Activated CD4-positive, alpha-beta T cell treated with anti-CD3 and anti-CD28 coated beads, Interleukin-2, amount 10 ng/mL, durations not matched to agents 7 days and 5 days (primary cell): ENCODE results near the gene NEUROD2. TPM values are rescaled to one million over a fixed set of nuclear protein-coding genes. Genes with fewer than 3 reads are reported as not detected.

Experiments
- CTCF ChIA-PET: fragments of 350-600 bp; sonication (Branson Sonifier 250); formaldehyde crosslinking; loops from one replicate; lab custom pipeline; 2021; ENCODE audit warnings: antibody characterized with exemption; lab: Charles Lee
- POLR2A ChIA-PET: fragments of 350-600 bp; sonication (Branson Sonifier 250); formaldehyde crosslinking; loops from one replicate; lab custom pipeline; 2021; ENCODE audit warnings: antibody characterized with exemption; lab: Charles Lee
- DNase-seq: peaks from one replicate; pipeline ENCODE4 v3.0.0-alpha.2; 2020
- H3K27ac Mint-ChIP-seq: one replicate; pipeline ENCODE4 v1.8.0; 2021; ENCODE audit warnings: mild to moderate bottlenecking, moderate library complexity, mixed read lengths
- H3K27me3 Mint-ChIP-seq: one replicate; pipeline ENCODE4 v1.8.0; 2021; ENCODE audit warnings: mixed read lengths
- H3K36me3 Mint-ChIP-seq: one replicate; pipeline ENCODE4 v1.8.0; 2021; ENCODE audit warnings: low read depth, mixed read lengths
- H3K4me1 Mint-ChIP-seq: one replicate; pipeline ENCODE4 v1.8.0; 2021; ENCODE audit warnings: mixed read lengths
- H3K4me3 Mint-ChIP-seq: one replicate; pipeline ENCODE4 v1.8.0; 2021; ENCODE audit warnings: mild to moderate bottlenecking, moderate library complexity, mixed read lengths
- H3K9me3 Mint-ChIP-seq: one replicate; pipeline ENCODE4 v1.8.0; 2021; ENCODE audit warnings: mixed read lengths
- total RNA-seq, 2 experiments: library from RNA; stranded (reverse); gene quantifications; one replicate each; pipeline ENCODE4 v1.2.3, GENCODE V29; 2021

The NEUROD2 gene
- total RNA-seq, 2 experiments from 2014 or later, result not detected

- Mint-ChIP-seq H3K36me3 (peaks cover 24% of the 10 kb centered on the region), H3K27me3 (no peaks in the 10 kb centered on the region), H3K4me3 (no peak overlapping the region), H3K9me3 (no peaks in the 10 kb centered on the region), H3K4me1 (no peaks in the 10 kb centered on the region), H3K27ac (no peak overlapping the region)
- ChIA-PET CTCF (interaction anchor here (0.6 kb wide), 1 partner anchor 181 kb away, joined by 3 read pairs; no protein-coding TSS in a partner anchor), POLR2A (no interaction called here)
- DNase-seq, result no peak
Measured at GRCh38 chr17:39555368-39555767, 52.4 kb downstream of the NEUROD2 start.

Other genes with a start within 250 kb of the NEUROD2 start
- gene FBXL20, start 206.3 kb downstream of the NEUROD2 start, total RNA-seq, result 10 to 100 TPM; 13.1 to 13.7 TPM
- 10 to 100 TPM; 55.8 to 59.1 TPM for gene MED1, start 156.7 kb downstream of the NEUROD2 start, total RNA-seq
- 100 to 1,000 TPM in 1 of 2 experiments, 10 to 100 TPM in 1; 89.9 to 100 TPM for gene CDK12, start 146.4 kb downstream of the NEUROD2 start, total RNA-seq
- gene PPP1R1B, start 19.0 kb upstream of the NEUROD2 start, total RNA-seq, result not detected
- 10 to 100 TPM; 70.0 to 72.8 TPM for gene STARD3, start 29.2 kb upstream of the NEUROD2 start, total RNA-seq
- 1 to 10 TPM; 2.0 to 2.1 TPM for gene TCAP, start 57.4 kb upstream of the NEUROD2 start, total RNA-seq
- under 1 TPM in 1 of 2 experiments, not detected in 1; 0.19 TPM for gene PNMT, start 60.5 kb upstream of the NEUROD2 start, total RNA-seq
- 10 to 100 TPM; 27.0 to 30.6 TPM for gene PGAP3, start 80.1 kb upstream of the NEUROD2 start, total RNA-seq
- 1 to 10 TPM; 4.5 to 4.6 TPM for gene ERBB2, start 92.1 kb upstream of the NEUROD2 start, total RNA-seq
- 10 to 100 TPM; 49.7 to 50.2 TPM for gene MIEN1, start 122.6 kb upstream of the NEUROD2 start, total RNA-seq
- gene GRB7, start 130.0 kb upstream of the NEUROD2 start, total RNA-seq, result under 1 TPM; 0.69 to 0.81 TPM